ENCODE data around the gene WDR20. TPM values are rescaled to one million over a fixed set of nuclear protein-coding genes. Genes with fewer than 3 reads are reported as not detected.
"Not testable (repeated sequence)": the region's sequence is repeated elsewhere in the genome, so short reads cannot be mapped to it uniquely, and the experiment has no call there.

The WDR20 gene
- total and polyA plus RNA-seq, 10 of the 15 experiments (the other 5 are each of a cell fraction or from before 2014, with no cell fraction given), result 9.1 to 25.9 (median 18.4) TPM

DNA sequence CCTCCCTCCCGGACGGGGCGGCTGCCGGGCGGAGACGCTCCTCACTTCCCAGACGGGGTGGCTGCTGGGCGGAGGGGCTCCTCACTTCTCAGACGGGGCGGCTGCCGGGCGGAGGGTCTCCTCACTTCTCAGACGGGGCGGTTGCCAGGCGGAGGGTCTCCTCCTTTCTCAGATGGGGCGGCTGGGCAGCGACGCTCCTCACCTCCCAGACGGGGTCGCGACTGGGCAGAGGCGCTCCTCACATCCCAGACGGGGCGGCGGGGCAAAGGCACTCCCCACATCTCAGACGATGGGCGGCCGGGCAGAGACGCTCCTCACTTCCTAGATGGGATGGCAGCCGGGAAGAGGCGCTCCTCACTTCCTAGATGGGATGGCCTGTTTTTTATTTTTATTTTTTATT lies 33.0 kb downstream of the WDR20 start:
- POLR2A ChIA-PET; DNase-seq (ENCODE audit: low read depth, low spot score); H3K27ac ChIP-seq (ENCODE audit: control insufficient read depth, insufficient read depth); intact Hi-C loops (cut with micrococcal nuclease; ENCODE audit: unreplicated experiment); FAIRE-seq; H3K36me3 ChIP-seq (ENCODE audit: control insufficient read depth in 2 of 2, insufficient read depth in 2 of 2, low read length in 1 of 2); H3K27me3 ChIP-seq (replicated peaks in 1 of 2; ENCODE audit: control insufficient read depth in 2 of 2, insufficient read depth in 2 of 2, low read length in 1 of 2); H2AFZ ChIP-seq (ENCODE audit: control insufficient read depth, low read depth, low read length); H3K9me3 ChIP-seq (replicated peaks; ENCODE audit: control insufficient read depth, insufficient read depth, low read length); H4K20me1 ChIP-seq (ENCODE audit: control insufficient read depth, insufficient read depth); CTCF ChIA-PET; SMC1A ChIA-PET (ENCODE audit: uncharacterized antibody, unreplicated experiment); H3K9ac ChIP-seq (ENCODE audit: control insufficient read depth, insufficient read depth, low read length); BruUV-seq (replicated peaks); H3K4me2 ChIP-seq (ENCODE audit: control insufficient read depth, insufficient read depth); ATAC-seq; H3K4me1 ChIP-seq (ENCODE audit: control insufficient read depth, insufficient read depth, low read length); RAD21 ChIA-PET (ENCODE audit: unreplicated experiment); in situ Hi-C loops (cut with MboI); H3K4me3 ChIP-seq: not testable (repeated sequence)
- peaks cover 16% of the 10 kb centered on the region for H3K79me2 ChIP-seq (ENCODE audit: control insufficient read depth, insufficient read depth, low read length)
- WGBS (ENCODE audit: insufficient coverage, insufficient replicate concordance, low lambda C conversion rate, missing lambda C conversion rate), result 98% methylated on average over 9 of the region's 31 CpGs

GRCh38 chr14:102177161-102177560 lies 37.5 kb downstream of the WDR20 start:
- Histone ChIP-seq H3K9me3 (replicated peaks; ENCODE audit: control insufficient read depth, insufficient read depth, low read length) (no peaks in the 10 kb centered on the region), H3K9ac (ENCODE audit: control insufficient read depth, insufficient read depth, low read length) (no peak overlapping the region), H4K20me1 (ENCODE audit: control insufficient read depth, insufficient read depth) (no peaks in the 10 kb centered on the region; the same call in 1 of the 2 replicates), H3K36me3 (ENCODE audit: control insufficient read depth in 2 of 2, insufficient read depth in 2 of 2, low read length in 1 of 2) (peaks cover 0 to 5% of the 10 kb centered on the region in 2 experiments; a peak in 1 of 4 replicates), H3K4me1 (ENCODE audit: control insufficient read depth, insufficient read depth, low read length) (peaks cover 10% of the 10 kb centered on the region), H3K79me2 (ENCODE audit: control insufficient read depth, insufficient read depth, low read length) (peaks cover 34% of the 10 kb centered on the region), H2AFZ (ENCODE audit: control insufficient read depth, low read depth, low read length) (no peak overlapping the region), H3K27me3 (replicated peaks in 1 of 2; ENCODE audit: control insufficient read depth in 2 of 2, insufficient read depth in 2 of 2, low read length in 1 of 2) (no peaks in the 10 kb centered on the region), H3K27ac (ENCODE audit: control insufficient read depth, insufficient read depth) (no peak overlapping the region), H3K4me3 (no peak overlapping the region), H3K4me2 (ENCODE audit: control insufficient read depth, insufficient read depth) (no peak overlapping the region)
- no TSS peak for BruUV-seq (replicated peaks)
- intact Hi-C loops (cut with micrococcal nuclease; ENCODE audit: unreplicated experiment), result no loop called here
- RAD21 ChIA-PET (ENCODE audit: unreplicated experiment), result no interaction called here
- CTCF ChIA-PET, result interaction anchor here (1.4 kb wide), 1 partner anchor 11 kb away, joined by 3 read pairs; no protein-coding TSS in a partner anchor
- WGBS (ENCODE audit: insufficient coverage, insufficient replicate concordance, low lambda C conversion rate, missing lambda C conversion rate), result 85% methylated on average over 4 of the region's 4 CpGs
- ATAC-seq (no peak), FAIRE-seq (no peak), DNase-seq (ENCODE audit: low read depth, low spot score) (no peak)
- in situ Hi-C loops (cut with MboI), result no loop called here
- POLR2A ChIA-PET, result no interaction called here
- TF ChIP-seq, protein P1, sequence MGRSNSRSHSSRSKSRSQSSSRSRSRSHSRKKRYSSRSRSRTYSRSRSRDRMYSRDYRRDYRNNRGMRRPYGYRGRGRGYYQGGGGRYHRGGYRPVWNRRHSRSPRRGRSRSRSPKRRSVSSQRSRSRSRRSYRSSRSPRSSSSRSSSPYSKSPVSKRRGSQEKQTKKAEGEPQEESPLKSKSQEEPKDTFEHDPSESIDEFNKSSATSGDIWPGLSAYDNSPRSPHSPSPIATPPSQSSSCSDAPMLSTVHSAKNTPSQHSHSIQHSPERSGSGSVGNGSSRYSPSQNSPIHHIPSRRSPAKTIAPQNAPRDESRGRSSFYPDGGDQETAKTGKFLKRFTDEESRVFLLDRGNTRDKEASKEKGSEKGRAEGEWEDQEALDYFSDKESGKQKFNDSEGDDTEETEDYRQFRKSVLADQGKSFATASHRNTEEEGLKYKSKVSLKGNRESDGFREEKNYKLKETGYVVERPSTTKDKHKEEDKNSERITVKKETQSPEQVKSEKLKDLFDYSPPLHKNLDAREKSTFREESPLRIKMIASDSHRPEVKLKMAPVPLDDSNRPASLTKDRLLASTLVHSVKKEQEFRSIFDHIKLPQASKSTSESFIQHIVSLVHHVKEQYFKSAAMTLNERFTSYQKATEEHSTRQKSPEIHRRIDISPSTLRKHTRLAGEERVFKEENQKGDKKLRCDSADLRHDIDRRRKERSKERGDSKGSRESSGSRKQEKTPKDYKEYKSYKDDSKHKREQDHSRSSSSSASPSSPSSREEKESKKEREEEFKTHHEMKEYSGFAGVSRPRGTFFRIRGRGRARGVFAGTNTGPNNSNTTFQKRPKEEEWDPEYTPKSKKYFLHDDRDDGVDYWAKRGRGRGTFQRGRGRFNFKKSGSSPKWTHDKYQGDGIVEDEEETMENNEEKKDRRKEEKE (IDR thresholded peaks at IDR 0.05), result no peak
- TF ChIP-seq NFYB (IDR thresholded peaks at IDR 0.05; ENCODE audit: insufficient read depth, low read depth, low read length), result no peak
- TF ChIP-seq, protein P2, sequence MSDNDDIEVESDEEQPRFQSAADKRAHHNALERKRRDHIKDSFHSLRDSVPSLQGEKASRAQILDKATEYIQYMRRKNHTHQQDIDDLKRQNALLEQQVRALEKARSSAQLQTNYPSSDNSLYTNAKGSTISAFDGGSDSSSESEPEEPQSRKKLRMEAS (IDR thresholded peaks at IDR 0.05; ENCODE audit: low read depth, low read length), result no peak
- SMC1A ChIA-PET (ENCODE audit: uncharacterized antibody, unreplicated experiment), result interaction anchor here (0.9 to 1.9 kb wide), 2 partner anchors 12 to 32 kb away, joined by 4 to 5 read pairs; no protein-coding TSS in a partner anchor

Data from GM12878 (cell line).